Endothelial cell of umbilical vein (primary cell): ENCODE data around the gene SARS1. TPM values are rescaled to one million over a fixed set of nuclear protein-coding genes. Genes with fewer than 3 reads are reported as not detected.
A peak's percentile ranks its signal among the peaks of the same experiment; 100 is the strongest.

Source experiments
- BruUV-seq: library from RNA; stranded (reverse); fragments of 400-500 nt; replicated peaks from 2 replicates; lab custom pipeline; 2021; lab: Mats Ljungman, UMichigan
- CTCF ChIA-PET: fragments of 300-600, 350-600 bp; sonication (Branson Sonifier 250); formaldehyde crosslinking; loops from one replicate; lab custom pipeline; 2021; ENCODE audit warnings: antibody characterized with exemption, inconsistent platforms; lab: Charles Lee
- POLR2A ChIA-PET: fragments of 300-600, 350-600 bp; sonication (Branson Sonifier 250); formaldehyde crosslinking; loops from one replicate; lab custom pipeline; 2021; ENCODE audit warnings: antibody characterized with exemption, inconsistent platforms; lab: Charles Lee
- DNase-seq: peaks from one replicate; pipeline ENCODE4 v3.0.0-alpha.2; 2011; ENCODE audit warnings: low read depth, low spot score
- FAIRE-seq: peaks from 2 replicates; lab custom pipeline; 2011; peaks lifted over from hg19 to GRCh38; lab: Jason Lieb, UNC
- H2AFZ ChIP-seq: 2 replicates; pipeline ENCODE4 v1.6.0; 2012; ENCODE audit warnings: low read depth, low read length, control low read depth, inconsistent platforms
- H3K27ac ChIP-seq: 2 replicates; pipeline ENCODE4 v1.5.1; 2011; ENCODE audit warnings: low read depth, mild to moderate bottlenecking, control low read depth, low read length, moderate library complexity; ENCODE audit not compliant: insufficient read depth
- H3K27me3 ChIP-seq, 2 experiments: 2 replicates each; pipeline versions ENCODE4 v1.6.0 to v1.6.1; 2011; ENCODE audit warnings: low read length in 2 of 2, mixed read lengths in 1 of 2; ENCODE audit not compliant: control insufficient read depth in 2 of 2, insufficient read depth in 2 of 2
- H3K36me3 ChIP-seq, 2 experiments: 2 replicates in 1 of 2; 3 replicates in 1 of 2; pipeline ENCODE4 v1.5.1; 2011; ENCODE audit warnings: low read length in 2 of 2, mild to moderate bottlenecking in 1 of 2, moderate library complexity in 1 of 2; ENCODE audit not compliant: control insufficient read depth in 2 of 2, insufficient read depth in 2 of 2; ENCODE audit errors: extremely low read depth in 1 of 2
- H3K4me1 ChIP-seq: 3 replicates; pipeline ENCODE4 v1.5.1; 2011; ENCODE audit warnings: mild to moderate bottlenecking, low read length; ENCODE audit not compliant: control insufficient read depth, insufficient read depth; ENCODE audit errors: extremely low read depth
- H3K4me2 ChIP-seq: 2 replicates; pipeline ENCODE4 v1.6.1; 2011; ENCODE audit warnings: low read length, control low read depth, mixed read lengths; ENCODE audit not compliant: insufficient read depth
- H3K4me3 ChIP-seq, 3 experiments: fragments of 200-600 bp in 1 of 3; sonication (generic), shearing (Covaris generic) in 1 of 3; replicated peaks in 1 of 3; 2 replicates each; pipeline ENCODE4 v1.5.1; 2011 to 2016; ENCODE audit warnings: control low read depth in 3 of 3, low read length in 3 of 3, mild to moderate bottlenecking in 2 of 3, inconsistent platforms in 1 of 3, low read depth in 1 of 3, moderate library complexity in 1 of 3; ENCODE audit not compliant: insufficient read depth in 1 of 3
- H3K79me2 ChIP-seq: 2 replicates; pipeline ENCODE4 v1.6.0; 2012; ENCODE audit warnings: low read length, inconsistent platforms; ENCODE audit not compliant: control insufficient read depth, insufficient read depth
- H3K9ac ChIP-seq: replicated peaks from 2 replicates; pipeline ENCODE3; 2011; ENCODE audit warnings: low read length, control low read depth; ENCODE audit not compliant: insufficient read depth; ENCODE audit errors: extremely low read depth
- H3K9me1 ChIP-seq: replicated peaks from 3 replicates; pipeline ENCODE4 v1.6.0; 2011; ENCODE audit warnings: mild to moderate bottlenecking, low read length; ENCODE audit not compliant: control insufficient read depth, insufficient read depth; ENCODE audit errors: extremely low read depth
- H3K9me3 ChIP-seq: replicated peaks from 2 replicates; pipeline ENCODE4 v1.5.1; 2012; ENCODE audit warnings: low read length, inconsistent platforms; ENCODE audit not compliant: control insufficient read depth, insufficient read depth
- H4K20me1 ChIP-seq: replicated peaks from 2 replicates; pipeline ENCODE3; 2011; ENCODE audit warnings: mild to moderate bottlenecking, low read length; ENCODE audit not compliant: control insufficient read depth, insufficient read depth; ENCODE audit errors: extremely low read depth
- EZH2 ChIP-seq: IDR thresholded peaks from 2 replicates; pipeline ENCODE4 v1.6.1; 2012; ENCODE audit warnings: borderline replicate concordance, low read depth, mild to moderate bottlenecking, moderate library complexity, low read length, inconsistent platforms; ENCODE audit not compliant: severe bottlenecking
- JUN ChIP-seq: IDR thresholded peaks from 2 replicates; pipeline ENCODE4 v1.6.1; 2011; ENCODE audit warnings: borderline replicate concordance, low read depth; ENCODE audit not compliant: insufficient read length, insufficient read depth
- dilution Hi-C: fragments of 300-500 bp; cut with MboI; formaldehyde crosslinking; loops from one replicate; pipeline ENCODE4 v1.15.0; 2019; ENCODE audit warnings: low sequenced_read_pairs; ENCODE audit not compliant: extremely low pct_ligation_motif_present
- intact Hi-C: fragments of 100-400 bp; cut with micrococcal nuclease; formaldehyde crosslinking; loops from one replicate; pipeline ENCODE4 v1.10.0; 2022
- polyA plus RNA-seq, 4 experiments: library from polyadenylated mRNA; depleted of rRNA in 3 of 4; stranded (reverse) in 3 of 4; unstranded in 1 of 4; fragments of >200 nt; gene quantifications; 2 replicates each; pipeline versions ENCODE4 v1.2.1 to v1.2.3, GENCODE V29; 2011 to 2012; ENCODE audit warnings: missing spikeins in 1 of 4
- total RNA-seq: library from RNA; stranded (reverse); gene quantifications from 2 replicates; pipeline ENCODE4 v1.2.3, GENCODE V29; 2021
- TF ChIP-seq, protein P1 (sequence below): IDR thresholded peaks from 2 replicates; pipeline ENCODE4 v1.6.1; 2011; ENCODE audit not compliant: insufficient read depth, insufficient read length
- TF ChIP-seq, protein P2 (sequence below), 2 donors: IDR thresholded peaks; 1 replicate in 1 of 2; 2 replicates in 1 of 2; pipeline ENCODE4 v1.5.1; 2011; ENCODE audit warnings: low read length in 2 of 2, mild to moderate bottlenecking in 2 of 2, moderate library complexity in 2 of 2, control low read depth in 1 of 2, inconsistent platforms in 1 of 2, low read depth in 1 of 2; ENCODE audit not compliant: insufficient read depth in 1 of 2; ENCODE audit errors: extremely low read depth in 1 of 2

SARS1 gene
- total and polyA plus RNA-seq, 2 donors (not counting 3 experiments of a cell fraction or from before 2014, with no cell fraction given) = 110 to 178 TPM

DNA sequence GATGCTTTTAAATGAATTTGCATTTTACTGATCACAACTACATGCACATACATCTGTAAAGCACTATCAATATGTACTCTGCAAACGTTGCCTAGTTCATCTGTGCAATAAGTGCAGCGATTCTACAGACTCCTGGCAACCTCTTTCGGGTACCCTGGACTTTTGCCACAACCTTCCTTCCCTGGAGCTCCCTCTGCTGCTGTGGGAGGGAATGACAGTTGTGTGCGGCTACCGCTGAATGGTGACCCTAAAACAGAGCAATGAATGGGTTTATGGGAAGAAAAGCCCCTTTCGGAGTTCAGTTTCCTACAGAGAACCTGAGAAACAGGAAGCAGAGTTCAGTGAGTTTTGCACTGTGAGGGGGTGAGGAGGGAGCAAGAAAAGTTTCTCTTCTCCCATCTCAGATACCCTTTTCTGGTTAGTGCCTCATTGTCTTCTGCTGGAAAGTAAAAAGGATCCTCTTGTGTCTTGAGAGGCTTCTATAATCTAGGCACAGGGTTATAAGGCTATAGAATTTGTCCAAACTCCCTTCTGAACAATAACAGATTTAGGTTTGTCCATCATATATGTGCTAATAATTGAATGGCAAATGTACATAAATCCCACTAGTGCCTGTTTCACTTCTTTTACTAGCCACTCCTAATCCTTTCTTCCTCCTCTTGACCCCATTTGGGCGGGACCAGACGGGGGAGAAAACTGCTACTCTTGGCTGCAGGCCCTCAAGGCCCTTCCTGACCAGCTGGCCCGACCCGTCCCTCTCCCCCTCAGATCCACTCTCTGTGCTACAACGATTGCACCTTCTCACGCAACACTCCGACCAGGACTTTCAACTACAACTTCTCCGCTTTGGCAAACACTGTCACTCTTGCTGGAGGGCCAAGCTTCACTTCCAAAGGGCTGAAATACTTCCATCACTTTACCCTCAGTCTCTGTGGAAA lies 19.8 kb upstream of the SARS1 start:
- Histone ChIP-seq H2AFZ (peak overlapping the region; percentile 50), H3K9ac (peak overlapping the region; percentile 10), H3K79me2 (no peaks in the 10 kb centered on the region), H3K36me3 (no peaks in the 10 kb centered on the region), H3K4me1 (peaks cover 31% of the 10 kb centered on the region), H3K4me2 (no peak overlapping the region), H3K9me1 (no peaks in the 10 kb centered on the region), H3K9me3 (no peaks in the 10 kb centered on the region), H3K27ac (no peak overlapping the region), H4K20me1 (no peaks in the 10 kb centered on the region), H3K27me3 (no peaks in the 10 kb centered on the region), H3K4me3 (no peak overlapping the region)
- TF ChIP-seq, protein P1, sequence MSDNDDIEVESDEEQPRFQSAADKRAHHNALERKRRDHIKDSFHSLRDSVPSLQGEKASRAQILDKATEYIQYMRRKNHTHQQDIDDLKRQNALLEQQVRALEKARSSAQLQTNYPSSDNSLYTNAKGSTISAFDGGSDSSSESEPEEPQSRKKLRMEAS = no peak
- TF ChIP-seq, protein P2, sequence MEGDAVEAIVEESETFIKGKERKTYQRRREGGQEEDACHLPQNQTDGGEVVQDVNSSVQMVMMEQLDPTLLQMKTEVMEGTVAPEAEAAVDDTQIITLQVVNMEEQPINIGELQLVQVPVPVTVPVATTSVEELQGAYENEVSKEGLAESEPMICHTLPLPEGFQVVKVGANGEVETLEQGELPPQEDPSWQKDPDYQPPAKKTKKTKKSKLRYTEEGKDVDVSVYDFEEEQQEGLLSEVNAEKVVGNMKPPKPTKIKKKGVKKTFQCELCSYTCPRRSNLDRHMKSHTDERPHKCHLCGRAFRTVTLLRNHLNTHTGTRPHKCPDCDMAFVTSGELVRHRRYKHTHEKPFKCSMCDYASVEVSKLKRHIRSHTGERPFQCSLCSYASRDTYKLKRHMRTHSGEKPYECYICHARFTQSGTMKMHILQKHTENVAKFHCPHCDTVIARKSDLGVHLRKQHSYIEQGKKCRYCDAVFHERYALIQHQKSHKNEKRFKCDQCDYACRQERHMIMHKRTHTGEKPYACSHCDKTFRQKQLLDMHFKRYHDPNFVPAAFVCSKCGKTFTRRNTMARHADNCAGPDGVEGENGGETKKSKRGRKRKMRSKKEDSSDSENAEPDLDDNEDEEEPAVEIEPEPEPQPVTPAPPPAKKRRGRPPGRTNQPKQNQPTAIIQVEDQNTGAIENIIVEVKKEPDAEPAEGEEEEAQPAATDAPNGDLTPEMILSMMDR (IDR thresholded peaks at IDR 0.05; ENCODE audit: extremely low read depth in 1 of 2, insufficient read depth in 1 of 2, low read depth in 1 of 2, low read length in 2 of 2) = peak; percentile 51 to 57
- TF ChIP-seq JUN = no peak
- no peak for TF ChIP-seq EZH2
- CTCF ChIA-PET = interaction anchor here (0.6 to 2.3 kb wide), 6 partner anchors 21 to 94 kb away, joined by 3 to 12 read pairs (median 4); a partner anchor contains a TSS
- no TSS peak for BruUV-seq
- intact Hi-C loops (no loop called here), dilution Hi-C loops (no loop called here)
- peak; percentile 37 for FAIRE-seq
- DNase-seq = peak; percentile 19
- POLR2A ChIA-PET = no interaction called here
